ENCODE data around the gene IGIP. TPM values are rescaled to one million over a fixed set of nuclear protein-coding genes. Genes with fewer than 3 reads are reported as not detected.

IGIP gene
- total RNA-seq, 1 experiment from 2014 or later, result 1.7 TPM

DNA sequence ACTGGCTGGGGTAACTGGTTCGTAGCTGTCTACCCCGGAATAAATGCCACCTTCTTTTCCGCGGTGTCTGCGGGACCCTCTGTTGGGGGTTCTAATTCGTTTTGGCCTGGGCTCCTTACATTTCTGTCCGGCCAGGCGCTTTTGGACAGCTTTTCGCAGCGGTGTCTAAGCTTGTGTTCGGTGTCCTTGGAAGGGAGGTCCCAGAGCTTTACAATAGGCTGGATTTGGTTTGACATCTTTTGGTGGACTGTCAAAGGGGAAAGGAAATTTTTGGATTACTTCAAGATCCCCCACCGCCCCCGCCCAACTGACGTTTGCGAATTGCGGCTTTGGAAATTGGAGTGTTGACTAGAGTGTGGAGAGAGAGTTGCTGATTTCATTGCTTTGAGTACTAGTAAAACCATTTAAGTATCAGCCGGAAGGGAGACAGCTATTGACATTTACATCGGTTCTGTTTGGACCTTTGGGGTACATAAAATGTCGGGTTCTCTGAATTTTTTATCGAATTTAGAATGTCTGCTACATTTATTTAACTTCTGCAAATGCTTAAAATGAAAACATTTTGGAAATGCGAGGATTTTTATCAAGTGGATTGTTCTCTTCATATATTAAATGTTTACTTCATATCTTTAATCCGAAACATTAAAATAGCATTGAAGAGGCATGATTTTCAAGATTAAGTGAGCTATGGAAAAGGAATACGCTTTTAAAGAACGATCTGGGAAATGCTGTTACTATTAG, 16.5 kb upstream of the IGIP start (continued):
- TF ChIP-seq, protein P1, sequence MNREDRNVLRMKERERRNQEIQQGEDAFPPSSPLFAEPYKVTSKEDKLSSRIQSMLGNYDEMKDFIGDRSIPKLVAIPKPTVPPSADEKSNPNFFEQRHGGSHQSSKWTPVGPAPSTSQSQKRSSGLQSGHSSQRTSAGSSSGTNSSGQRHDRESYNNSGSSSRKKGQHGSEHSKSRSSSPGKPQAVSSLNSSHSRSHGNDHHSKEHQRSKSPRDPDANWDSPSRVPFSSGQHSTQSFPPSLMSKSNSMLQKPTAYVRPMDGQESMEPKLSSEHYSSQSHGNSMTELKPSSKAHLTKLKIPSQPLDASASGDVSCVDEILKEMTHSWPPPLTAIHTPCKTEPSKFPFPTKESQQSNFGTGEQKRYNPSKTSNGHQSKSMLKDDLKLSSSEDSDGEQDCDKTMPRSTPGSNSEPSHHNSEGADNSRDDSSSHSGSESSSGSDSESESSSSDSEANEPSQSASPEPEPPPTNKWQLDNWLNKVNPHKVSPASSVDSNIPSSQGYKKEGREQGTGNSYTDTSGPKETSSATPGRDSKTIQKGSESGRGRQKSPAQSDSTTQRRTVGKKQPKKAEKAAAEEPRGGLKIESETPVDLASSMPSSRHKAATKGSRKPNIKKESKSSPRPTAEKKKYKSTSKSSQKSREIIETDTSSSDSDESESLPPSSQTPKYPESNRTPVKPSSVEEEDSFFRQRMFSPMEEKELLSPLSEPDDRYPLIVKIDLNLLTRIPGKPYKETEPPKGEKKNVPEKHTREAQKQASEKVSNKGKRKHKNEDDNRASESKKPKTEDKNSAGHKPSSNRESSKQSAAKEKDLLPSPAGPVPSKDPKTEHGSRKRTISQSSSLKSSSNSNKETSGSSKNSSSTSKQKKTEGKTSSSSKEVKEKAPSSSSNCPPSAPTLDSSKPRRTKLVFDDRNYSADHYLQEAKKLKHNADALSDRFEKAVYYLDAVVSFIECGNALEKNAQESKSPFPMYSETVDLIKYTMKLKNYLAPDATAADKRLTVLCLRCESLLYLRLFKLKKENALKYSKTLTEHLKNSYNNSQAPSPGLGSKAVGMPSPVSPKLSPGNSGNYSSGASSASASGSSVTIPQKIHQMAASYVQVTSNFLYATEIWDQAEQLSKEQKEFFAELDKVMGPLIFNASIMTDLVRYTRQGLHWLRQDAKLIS (CRISPR knock-in tag; IDR thresholded peaks at IDR 0.05; ENCODE audit: borderline replicate concordance), result no peak
- TF ChIP-seq GRHL2 (CRISPR knock-in tag; IDR thresholded peaks at IDR 0.05; ENCODE audit: insufficient replicate concordance, severe bottlenecking), result no peak
- no peak for TF ChIP-seq ESRRA (CRISPR knock-in tag; IDR thresholded peaks at IDR 0.05; ENCODE audit: borderline replicate concordance)
- TF ChIP-seq, protein P2, sequence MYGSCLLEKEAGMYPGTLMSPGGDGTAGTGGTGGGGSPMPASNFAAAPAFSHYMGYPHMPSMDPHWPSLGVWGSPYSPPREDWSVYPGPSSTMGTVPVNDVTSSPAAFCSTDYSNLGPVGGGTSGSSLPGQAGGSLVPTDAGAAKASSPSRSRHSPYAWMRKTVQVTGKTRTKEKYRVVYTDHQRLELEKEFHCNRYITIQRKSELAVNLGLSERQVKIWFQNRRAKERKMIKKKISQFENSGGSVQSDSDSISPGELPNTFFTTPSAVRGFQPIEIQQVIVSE (CRISPR knock-in tag; IDR thresholded peaks at IDR 0.05; ENCODE audit: borderline replicate concordance), result no peak
- no peak for TF ChIP-seq NR2C2 (CRISPR knock-in tag; IDR thresholded peaks at IDR 0.05)
- no peak for TF ChIP-seq ZNF425 (CRISPR knock-in tag; conservative IDR thresholded peaks at IDR 0.05)
- TF ChIP-seq MYBL2 (CRISPR knock-in tag; IDR thresholded peaks at IDR 0.05), result no peak
- TF ChIP-seq ZNF219 (CRISPR knock-in tag; IDR thresholded peaks at IDR 0.05; ENCODE audit: borderline replicate concordance), result no peak
- TF ChIP-seq PREB (CRISPR knock-in tag; IDR thresholded peaks at IDR 0.05; ENCODE audit: borderline replicate concordance), result no peak
- TF ChIP-seq ZNF671 (CRISPR knock-in tag; IDR thresholded peaks at IDR 0.05), result no peak
- no peak for TF ChIP-seq TP53 (CRISPR knock-in tag; IDR thresholded peaks at IDR 0.05)
- no peak for TF ChIP-seq ZNF232 (CRISPR knock-in tag; IDR thresholded peaks at IDR 0.05)

GRCh38 chr5:140109759-140110645, 15.7 kb upstream of the IGIP start:
- H3K4me1 Mint-ChIP-seq, result peaks cover 53% of the 10 kb centered on the region
- H3K4me3 Mint-ChIP-seq, result peak overlapping the region; percentile 90
- no peaks in the 10 kb centered on the region for H3K36me3 Mint-ChIP-seq
- no peaks in the 10 kb centered on the region for H3K9me3 Mint-ChIP-seq
- ChIA-PET CTCF (interaction anchor here (1.4 to 2.6 kb wide), 3 partner anchors 35 to 67 kb away, joined by 4 to 19 read pairs (median 5); partner anchors contain the start of gene NRG2), POLR2A (no interaction called here)
- H3K27ac Mint-ChIP-seq, result no peak overlapping the region
- ATAC-seq (no peak), DNase-seq (ENCODE audit: low spot score) (no peak)
- peaks cover 85% of the 10 kb centered on the region for H3K27me3 Mint-ChIP-seq (ENCODE audit: low read depth)
- no peak for TF ChIP-seq HMGA2 (CRISPR knock-in tag; IDR thresholded peaks at IDR 0.05)
- TF ChIP-seq NFE2L1 (CRISPR knock-in tag; IDR thresholded peaks at IDR 0.05), result no peak
- TF ChIP-seq PRRX2 (CRISPR knock-in tag; IDR thresholded peaks at IDR 0.05), result no peak
- TF ChIP-seq ELF4 (CRISPR knock-in tag; IDR thresholded peaks at IDR 0.05; ENCODE audit: low read depth), result no peak
- TF ChIP-seq ATF1 (CRISPR knock-in tag; IDR thresholded peaks at IDR 0.05), result no peak
- no peak for TF ChIP-seq FOXK1 (CRISPR knock-in tag; IDR thresholded peaks at IDR 0.05)
- TF ChIP-seq CBFB (CRISPR knock-in tag; IDR thresholded peaks at IDR 0.05; ENCODE audit: low read depth), result no peak
- TF ChIP-seq, protein P1 (CRISPR knock-in tag; IDR thresholded peaks at IDR 0.05; ENCODE audit: borderline replicate concordance), result no peak
- no peak for TF ChIP-seq OVOL2 (CRISPR knock-in tag; IDR thresholded peaks at IDR 0.05; ENCODE audit: borderline replicate concordance)
- no peak for TF ChIP-seq ZNF219 (CRISPR knock-in tag; IDR thresholded peaks at IDR 0.05; ENCODE audit: borderline replicate concordance)
- TF ChIP-seq SMAD4 (CRISPR knock-in tag; IDR thresholded peaks at IDR 0.05), result no peak

Measured in WTC11 (cell line).